Tongue (tissue), 3 donors: ENCODE results near the gene JAK1. TPM values are rescaled to one million over a fixed set of nuclear protein-coding genes. Genes with fewer than 3 reads are reported as not detected.
A peak's percentile ranks its signal among the peaks of the same experiment; 100 is the strongest.
"Not testable (repeated sequence)": the region's sequence is repeated elsewhere in the genome, so short reads cannot be mapped to it uniquely, and the experiment has no call there.

Source experiments
- DNase-seq: peaks from one replicate; pipeline ENCODE4 v3.0.0-alpha.2; 2015
- small RNA-seq: library from RNA; depleted of rRNA; stranded (forward); fragments of <200 nt; gene quantifications from one replicate; pipeline ENCODE3, GENCODE V24; 2014; ENCODE audit warnings: low replicate concordance
- total RNA-seq: library from RNA; depleted of rRNA; stranded (reverse); fragments of >200 nt; gene quantifications from one replicate; pipeline ENCODE4 v1.2.3, GENCODE V29; 2014

Gene JAK1
- total RNA-seq, 1 donor from 2014 or later, result 85.6 TPM

- DNase-seq, result no peak
Observed at GRCh38 chr1:64836802-64837201, 129.5 kb downstream of the JAK1 start.

GRCh38 chr1:64834734-64835133 lies 131.6 kb downstream of the JAK1 start:
- no peak for DNase-seq

- no peak for DNase-seq
Observed at GRCh38 chr1:64830030-64830651, 136.2 kb downstream of the JAK1 start.

- peak; percentile 53 for DNase-seq
Observed at GRCh38 chr1:64829411-64830029, 136.8 kb downstream of the JAK1 start.

GRCh38 chr1:64828829-64829228 lies 137.5 kb downstream of the JAK1 start:
- DNase-seq, result no peak

GRCh38 chr1:64826991-64827390 lies 139.4 kb downstream of the JAK1 start:
- DNase-seq, result no peak

GRCh38 chr1:64823691-64824476 lies 142.5 kb downstream of the JAK1 start:
- peak; percentile 92 for DNase-seq

- no peak for DNase-seq
Observed at GRCh38 chr1:64822621-64823020, 143.7 kb downstream of the JAK1 start.

- DNase-seq, result not testable (repeated sequence)
Observed at GRCh38 chr1:64820572-64820971, 145.8 kb downstream of the JAK1 start.

GRCh38 chr1:64817364-64817763 lies 149.0 kb downstream of the JAK1 start:
- DNase-seq, result not testable (repeated sequence)

- DNase-seq, result no peak
Observed at GRCh38 chr1:64814427-64814826, 151.9 kb downstream of the JAK1 start.

- no peak for DNase-seq
Observed at GRCh38 chr1:64811131-64811530, 155.2 kb downstream of the JAK1 start.

- peak; percentile 9 for DNase-seq
Observed at GRCh38 chr1:64810001-64810400, 156.3 kb downstream of the JAK1 start.

GRCh38 chr1:64809309-64809708 lies 157.0 kb downstream of the JAK1 start:
- no peak for DNase-seq

GRCh38 chr1:64801851-64802523 lies 164.4 kb downstream of the JAK1 start:
- DNase-seq, result no peak

- DNase-seq, result no peak
Observed at GRCh38 chr1:64798872-64799271, 167.5 kb downstream of the JAK1 start.

- DNase-seq, result no peak
Observed at GRCh38 chr1:64790832-64791487, 175.4 kb downstream of the JAK1 start.

Small RNA genes lying within 50 kb of the gene (small RNA-seq; reads per million reads assigned to genes)
- gene AL606517.2, result not detected

Other genes with a start within 250 kb of the JAK1 start
- gene RAVER2, start 221.5 kb downstream of the JAK1 start, total RNA-seq, result 28.3 TPM
- gene AK4, start 181.7 kb upstream of the JAK1 start, total RNA-seq, result 18.3 TPM